ENCODE results near the gene LUC7L2.

DNA sequence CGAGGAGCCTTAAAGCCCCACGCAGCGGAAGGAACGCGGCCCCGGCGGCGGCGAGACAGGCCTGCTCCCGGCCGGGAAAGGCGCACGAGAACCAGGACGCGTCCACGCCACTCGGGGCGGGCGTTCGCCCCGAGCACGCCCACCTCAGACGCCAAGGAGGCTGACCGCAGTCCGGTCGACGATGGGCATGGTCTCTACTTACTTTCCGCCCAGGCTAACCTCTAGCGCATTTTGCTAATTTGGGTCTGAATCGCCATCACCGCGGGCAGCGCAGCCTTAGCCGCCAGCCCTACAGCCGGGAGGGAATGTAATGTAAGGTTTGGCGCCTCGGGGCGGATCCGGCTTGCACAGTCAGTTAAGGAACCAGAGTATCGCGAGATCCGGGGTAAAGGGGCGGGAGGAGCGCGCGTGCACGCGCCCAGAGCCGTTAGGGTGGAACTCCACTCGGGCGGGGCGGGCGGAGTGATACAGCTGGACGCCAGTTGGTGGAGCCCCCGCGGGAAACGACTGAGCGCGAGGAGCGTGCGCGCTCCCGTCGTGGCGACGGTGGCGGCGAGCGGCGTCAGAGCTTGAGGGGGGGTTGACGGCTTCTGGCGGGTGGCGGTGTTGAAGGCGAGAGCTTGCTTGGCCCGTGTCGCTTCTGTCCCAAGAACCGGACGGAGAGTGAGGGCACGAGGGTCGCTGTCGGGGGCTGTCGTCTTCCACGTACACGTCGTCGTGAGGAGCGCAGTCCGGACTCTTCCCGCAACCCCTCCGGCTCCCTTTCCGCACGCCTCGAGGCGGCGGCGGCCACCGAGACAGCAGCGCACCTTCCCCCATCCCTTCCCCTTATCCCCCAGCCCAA lies at the start of gene LUC7L2:
- TF ChIP-seq, protein P1, sequence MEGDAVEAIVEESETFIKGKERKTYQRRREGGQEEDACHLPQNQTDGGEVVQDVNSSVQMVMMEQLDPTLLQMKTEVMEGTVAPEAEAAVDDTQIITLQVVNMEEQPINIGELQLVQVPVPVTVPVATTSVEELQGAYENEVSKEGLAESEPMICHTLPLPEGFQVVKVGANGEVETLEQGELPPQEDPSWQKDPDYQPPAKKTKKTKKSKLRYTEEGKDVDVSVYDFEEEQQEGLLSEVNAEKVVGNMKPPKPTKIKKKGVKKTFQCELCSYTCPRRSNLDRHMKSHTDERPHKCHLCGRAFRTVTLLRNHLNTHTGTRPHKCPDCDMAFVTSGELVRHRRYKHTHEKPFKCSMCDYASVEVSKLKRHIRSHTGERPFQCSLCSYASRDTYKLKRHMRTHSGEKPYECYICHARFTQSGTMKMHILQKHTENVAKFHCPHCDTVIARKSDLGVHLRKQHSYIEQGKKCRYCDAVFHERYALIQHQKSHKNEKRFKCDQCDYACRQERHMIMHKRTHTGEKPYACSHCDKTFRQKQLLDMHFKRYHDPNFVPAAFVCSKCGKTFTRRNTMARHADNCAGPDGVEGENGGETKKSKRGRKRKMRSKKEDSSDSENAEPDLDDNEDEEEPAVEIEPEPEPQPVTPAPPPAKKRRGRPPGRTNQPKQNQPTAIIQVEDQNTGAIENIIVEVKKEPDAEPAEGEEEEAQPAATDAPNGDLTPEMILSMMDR (IDR thresholded peaks at IDR 0.05 in 2 of 3, conservative IDR thresholded peaks at IDR 0.05 in 1 of 3; ENCODE audit: insufficient read depth in 2 of 3, low read depth in 1 of 3, low read length in 3 of 3) = peak in 2 of 3 experiments; percentile 38 to 65; a peak in 2 of 6 replicates
- TF ChIP-seq SAP30 (IDR thresholded peaks at IDR 0.05; ENCODE audit: borderline replicate concordance, insufficient read depth, low read depth, low read length, poor library complexity, severe bottlenecking) (peak; percentile 86), FOXA1 (IDR thresholded peaks at IDR 0.05; ENCODE audit: borderline replicate concordance) (no peak), MED1 (CRISPR knock-in tag; IDR thresholded peaks at IDR 0.05; ENCODE audit: borderline replicate concordance) (no peak), ZKSCAN1 (IDR thresholded peaks at IDR 0.05; ENCODE audit: low read depth, low read length) (peak; percentile 55; the same call in 1 of the 2 replicates), NKRF (IDR thresholded peaks at IDR 0.05; ENCODE audit: borderline replicate concordance) (peak; percentile 80), POLR2A (conservative IDR thresholded peaks at IDR 0.05) (peak; percentile 100), UBTF (IDR thresholded peaks at IDR 0.05; ENCODE audit: borderline replicate concordance in 1 of 2, low read depth in 2 of 2, low read length in 2 of 2) (peak; percentile 95 to 98), ESRRA (IDR thresholded peaks at IDR 0.05; ENCODE audit: borderline replicate concordance, low read depth) (peak; percentile 75), EZH2 (IDR thresholded peaks at IDR 0.05; ENCODE audit: borderline replicate concordance, low read depth, low read length) (no peak)
- TF ChIP-seq, protein P2, sequence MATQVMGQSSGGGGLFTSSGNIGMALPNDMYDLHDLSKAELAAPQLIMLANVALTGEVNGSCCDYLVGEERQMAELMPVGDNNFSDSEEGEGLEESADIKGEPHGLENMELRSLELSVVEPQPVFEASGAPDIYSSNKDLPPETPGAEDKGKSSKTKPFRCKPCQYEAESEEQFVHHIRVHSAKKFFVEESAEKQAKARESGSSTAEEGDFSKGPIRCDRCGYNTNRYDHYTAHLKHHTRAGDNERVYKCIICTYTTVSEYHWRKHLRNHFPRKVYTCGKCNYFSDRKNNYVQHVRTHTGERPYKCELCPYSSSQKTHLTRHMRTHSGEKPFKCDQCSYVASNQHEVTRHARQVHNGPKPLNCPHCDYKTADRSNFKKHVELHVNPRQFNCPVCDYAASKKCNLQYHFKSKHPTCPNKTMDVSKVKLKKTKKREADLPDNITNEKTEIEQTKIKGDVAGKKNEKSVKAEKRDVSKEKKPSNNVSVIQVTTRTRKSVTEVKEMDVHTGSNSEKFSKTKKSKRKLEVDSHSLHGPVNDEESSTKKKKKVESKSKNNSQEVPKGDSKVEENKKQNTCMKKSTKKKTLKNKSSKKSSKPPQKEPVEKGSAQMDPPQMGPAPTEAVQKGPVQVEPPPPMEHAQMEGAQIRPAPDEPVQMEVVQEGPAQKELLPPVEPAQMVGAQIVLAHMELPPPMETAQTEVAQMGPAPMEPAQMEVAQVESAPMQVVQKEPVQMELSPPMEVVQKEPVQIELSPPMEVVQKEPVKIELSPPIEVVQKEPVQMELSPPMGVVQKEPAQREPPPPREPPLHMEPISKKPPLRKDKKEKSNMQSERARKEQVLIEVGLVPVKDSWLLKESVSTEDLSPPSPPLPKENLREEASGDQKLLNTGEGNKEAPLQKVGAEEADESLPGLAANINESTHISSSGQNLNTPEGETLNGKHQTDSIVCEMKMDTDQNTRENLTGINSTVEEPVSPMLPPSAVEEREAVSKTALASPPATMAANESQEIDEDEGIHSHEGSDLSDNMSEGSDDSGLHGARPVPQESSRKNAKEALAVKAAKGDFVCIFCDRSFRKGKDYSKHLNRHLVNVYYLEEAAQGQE (IDR thresholded peaks at IDR 0.05; ENCODE audit: borderline replicate concordance) = peak; percentile 67
- TF ChIP-seq, protein P2 (CRISPR knock-in tag; IDR thresholded peaks at IDR 0.05; ENCODE audit: low read depth) = peak; percentile 55
- TF ChIP-seq, protein P3, sequence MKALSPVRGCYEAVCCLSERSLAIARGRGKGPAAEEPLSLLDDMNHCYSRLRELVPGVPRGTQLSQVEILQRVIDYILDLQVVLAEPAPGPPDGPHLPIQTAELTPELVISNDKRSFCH (CRISPR knock-in tag; IDR thresholded peaks at IDR 0.05) = no peak
- TF ChIP-seq, protein P3 (tag; IDR thresholded peaks at IDR 0.05) = peak; percentile 94
